Ramos (cell line): ENCODE data around the gene RAP1B.

Experiments
- in situ Hi-C: fragments of 300-500 bp; cut with MboI; formaldehyde crosslinking; loops from one replicate; pipeline ENCODE4 v1.14.3; 2022; ENCODE audit warnings: low sequenced_read_pairs; ENCODE audit not compliant: unreplicated experiment

Gene RAP1B

GRCh38 chr12:68611094-68611805 lies 551 bp downstream of the RAP1B start:
- in situ Hi-C loops, result loop anchor here (25.0 kb wide), 1 partner anchor 624 kb away; the partner anchor contains the start of gene IFNG-AS1

DNA sequence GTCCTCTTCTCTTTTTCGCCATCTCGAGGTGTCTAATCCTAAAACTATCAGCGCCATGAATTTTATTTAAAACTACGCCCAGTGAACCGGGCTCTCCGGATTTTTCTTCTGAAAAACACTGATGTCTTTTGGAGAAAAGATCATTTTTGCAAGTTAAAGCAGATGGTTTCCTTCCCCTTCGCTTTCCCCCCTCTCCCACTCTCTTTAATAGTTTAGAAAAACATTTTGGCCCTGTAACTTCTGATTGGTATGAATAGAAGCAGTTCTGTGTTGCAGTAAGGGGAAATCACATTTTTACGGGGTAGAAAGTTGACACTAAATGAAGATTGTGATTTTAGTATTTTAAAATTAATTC lies 1.1 kb downstream of the RAP1B start:
- in situ Hi-C loops, result loop anchor here (25.0 kb wide), 1 partner anchor 624 kb away; the partner anchor contains the start of gene IFNG-AS1

- in situ Hi-C loops, result loop anchor here (25.0 kb wide), 1 partner anchor 625 kb away; the partner anchor contains the start of gene IFNG-AS1
Measured at GRCh38 chr12:68612202-68612601, 1.5 kb downstream of the RAP1B start.

- in situ Hi-C loops, result loop anchor here (25.0 kb wide), 1 partner anchor 625 kb away; the partner anchor contains the start of gene IFNG-AS1
Measured at GRCh38 chr12:68612697-68613096, 2.0 kb downstream of the RAP1B start.

DNA sequence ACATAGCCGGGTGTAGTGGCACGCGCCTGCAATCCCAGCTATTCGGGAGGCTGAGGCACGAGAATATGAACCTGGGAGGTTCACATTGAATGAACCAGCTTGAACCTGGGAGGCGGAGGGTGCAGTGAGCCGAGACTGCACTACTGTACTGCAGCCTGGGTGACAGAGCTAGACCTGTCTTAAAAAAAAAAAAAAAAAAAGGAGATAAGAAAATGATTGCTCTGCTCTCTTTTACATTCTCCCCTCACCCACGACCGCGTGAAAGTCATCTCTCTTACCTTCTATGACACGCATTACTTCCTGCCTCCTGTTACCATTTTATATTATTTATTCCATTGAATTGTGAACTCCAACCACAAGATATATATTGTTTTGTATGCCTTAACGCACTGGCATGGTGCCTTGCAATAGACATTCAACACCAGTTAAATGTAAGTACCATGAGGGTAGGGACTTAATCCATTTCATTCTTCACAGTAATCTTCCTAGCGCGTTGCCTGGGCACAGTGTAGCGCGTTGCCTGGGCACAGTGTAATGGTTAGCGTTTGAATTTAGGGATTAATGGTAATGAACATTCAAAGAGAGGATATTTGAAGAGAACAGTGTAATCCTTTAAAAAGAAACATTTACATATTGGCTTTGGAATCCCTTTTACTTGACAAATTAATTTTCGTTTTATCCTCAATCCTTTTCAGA lies 2.7 kb downstream of the RAP1B start:
- in situ Hi-C loops, result loop anchor here (25.0 kb wide), 1 partner anchor 626 kb away; the partner anchor contains the start of gene IFNG-AS1

DNA sequence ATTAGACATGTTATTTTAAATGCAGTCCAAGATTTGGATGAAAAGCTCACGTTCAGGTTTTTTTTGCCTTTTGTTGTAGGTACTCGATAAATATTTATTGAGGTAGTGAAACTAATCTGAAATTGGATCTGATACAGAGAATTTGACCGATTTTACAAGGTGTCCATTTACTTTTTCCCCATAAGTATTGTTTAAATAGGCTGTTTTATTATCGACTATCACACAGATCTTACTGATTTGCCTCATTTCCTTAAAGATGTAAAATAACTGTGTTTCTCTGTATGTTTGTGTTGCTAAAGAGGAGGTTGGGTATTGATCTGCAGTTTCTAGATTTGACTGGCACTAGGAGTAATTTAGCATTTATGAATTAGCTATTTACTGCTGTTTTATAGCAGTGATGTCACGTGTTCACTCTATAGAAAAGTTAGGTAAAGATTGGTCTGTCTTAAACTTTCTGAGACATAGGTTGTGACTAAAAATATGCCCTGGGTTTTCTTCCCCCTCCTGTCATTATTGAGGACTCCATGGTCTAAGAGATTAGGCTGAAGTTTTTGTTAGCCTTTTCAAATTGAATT lies 3.5 kb downstream of the RAP1B start:
- in situ Hi-C loops, result loop anchor here (25.0 kb wide), 1 partner anchor 627 kb away; the partner anchor contains the start of gene IFNG-AS1

- in situ Hi-C loops, result loop anchor here (25.0 kb wide), 1 partner anchor 627 kb away; the partner anchor contains the start of gene IFNG-AS1
Measured at GRCh38 chr12:68614769-68615168, 4.1 kb downstream of the RAP1B start.

- in situ Hi-C loops, result loop anchor here (25.0 kb wide), 1 partner anchor 630 kb away; the partner anchor contains the start of gene IFNG-AS1
Measured at GRCh38 chr12:68617160-68617926, 6.6 kb downstream of the RAP1B start.

GRCh38 chr12:68619541-68619940 lies 8.8 kb downstream of the RAP1B start:
- in situ Hi-C loops, result loop anchor here (25.0 kb wide), 1 partner anchor 632 kb away; the partner anchor contains the start of gene IFNG-AS1

DNA sequence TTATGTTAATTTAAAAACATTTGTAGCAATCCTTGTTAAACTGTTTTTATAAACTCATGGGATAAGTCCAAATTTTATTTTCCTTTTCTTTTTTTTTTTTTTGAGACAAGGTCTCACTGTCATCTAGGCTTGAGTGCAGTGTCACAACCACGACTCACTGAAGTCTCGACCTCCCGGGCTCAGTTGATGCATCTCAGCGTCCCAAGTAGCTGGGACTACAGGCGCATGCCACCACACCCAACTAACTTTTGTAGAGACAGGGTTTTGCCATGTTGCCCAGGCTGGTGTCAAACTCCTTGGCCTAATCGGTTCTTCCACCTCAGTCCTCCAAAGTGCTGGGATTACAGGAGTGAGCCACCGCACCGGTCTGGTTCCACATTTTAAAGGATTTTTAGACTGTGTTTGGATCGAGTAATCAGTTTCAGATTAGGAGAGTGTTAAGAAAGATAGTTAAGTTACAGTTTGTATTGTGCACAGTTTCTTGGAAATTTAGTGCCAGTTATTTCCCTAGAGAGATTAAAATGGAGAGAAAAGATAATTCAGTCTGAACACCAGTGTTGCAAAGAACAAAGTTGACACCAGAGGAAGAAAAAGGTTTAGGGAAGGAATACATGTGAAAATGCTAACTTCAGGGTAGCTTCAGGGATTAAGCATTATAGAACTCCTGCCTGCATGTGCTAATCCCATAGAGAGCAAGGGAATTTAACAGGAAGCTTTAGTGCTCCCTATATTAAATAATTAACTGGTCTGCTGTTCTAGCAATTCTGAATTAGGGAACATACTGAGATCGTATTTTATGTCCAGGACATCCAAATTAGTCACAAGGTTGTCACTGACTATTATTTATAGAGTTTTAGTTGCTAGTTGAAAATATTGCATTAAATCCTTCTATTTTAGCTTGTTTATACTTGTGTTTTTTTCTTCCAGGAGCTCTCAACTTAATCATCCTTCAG lies 10.1 kb downstream of the RAP1B start:
- in situ Hi-C loops, result loop anchor here (25.0 kb wide), 1 partner anchor 633 kb away; the partner anchor contains the start of gene IFNG-AS1

DNA sequence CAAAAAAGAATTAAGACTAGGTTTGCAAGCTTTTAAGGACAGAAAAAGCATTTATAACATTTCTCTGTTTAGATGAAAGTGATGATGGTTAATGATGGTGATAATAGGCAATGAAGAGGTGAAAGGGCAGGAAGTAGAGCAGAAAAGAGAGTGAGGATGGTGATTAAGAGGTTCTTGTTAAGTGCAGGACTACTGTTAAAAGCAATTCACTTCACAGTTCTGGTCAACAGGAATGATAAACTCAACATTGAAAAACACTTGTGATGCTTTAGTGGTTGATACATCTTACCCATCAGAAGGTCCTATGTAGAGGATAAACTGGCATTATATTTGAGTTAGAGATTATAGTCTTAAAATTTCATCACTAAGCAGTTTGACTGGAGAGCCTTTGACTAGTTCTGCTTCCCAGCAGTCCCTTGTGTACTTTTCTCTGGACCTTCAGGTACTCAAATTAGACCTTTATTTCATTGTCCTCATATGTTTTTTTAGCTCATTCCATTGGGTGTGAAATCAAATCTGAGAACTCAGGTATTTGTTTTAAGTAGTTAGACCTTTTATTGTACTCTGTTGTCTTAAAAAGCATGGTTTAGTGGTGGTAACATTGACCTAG lies 10.9 kb downstream of the RAP1B start:
- in situ Hi-C loops, result loop anchor here (25.0 kb wide), 1 partner anchor 634 kb away; the partner anchor contains the start of gene IFNG-AS1

DNA sequence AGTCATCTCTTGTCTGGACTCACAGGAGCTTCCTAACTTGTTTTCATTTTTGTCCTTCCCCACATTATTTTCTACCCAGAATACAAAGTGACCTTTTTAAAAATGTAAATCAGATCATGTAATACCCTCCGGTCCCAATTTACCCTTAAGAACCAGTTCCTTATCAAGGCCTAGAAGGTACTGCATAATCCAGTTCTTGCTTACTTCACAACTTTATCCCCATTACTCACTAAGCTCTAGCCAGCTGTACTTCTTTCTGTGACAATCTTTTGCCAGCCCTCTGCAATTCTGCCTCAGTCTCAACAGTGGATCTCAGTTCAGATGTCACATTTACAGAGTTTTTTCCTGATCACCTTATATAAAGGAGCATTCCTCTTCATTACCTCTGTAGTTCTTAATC lies 11.6 kb downstream of the RAP1B start:
- in situ Hi-C loops, result loop anchor here (25.0 kb wide), 1 partner anchor 635 kb away; the partner anchor contains the start of gene IFNG-AS1

DNA sequence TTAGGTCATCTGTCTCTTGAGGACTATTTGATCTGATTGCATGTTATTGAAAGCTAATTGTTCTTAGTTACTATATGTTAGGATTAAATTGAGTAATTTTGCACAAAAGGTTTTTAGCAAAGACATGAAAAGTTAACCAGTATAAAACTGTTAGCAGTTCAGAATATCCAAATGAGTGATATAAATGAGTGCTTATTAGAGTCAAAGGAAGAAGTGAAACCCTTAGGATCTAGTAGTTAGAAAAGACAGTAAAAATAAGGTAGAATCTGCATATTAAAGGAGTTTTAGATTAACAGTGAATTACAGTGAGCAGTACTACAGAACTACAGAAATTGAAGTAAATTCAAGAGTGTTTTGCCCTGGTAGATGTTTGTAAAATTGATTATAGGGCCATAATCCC lies 12.4 kb downstream of the RAP1B start:
- in situ Hi-C loops, result loop anchor here (25.0 kb wide), 1 partner anchor 636 kb away; the partner anchor contains the start of gene IFNG-AS1

DNA sequence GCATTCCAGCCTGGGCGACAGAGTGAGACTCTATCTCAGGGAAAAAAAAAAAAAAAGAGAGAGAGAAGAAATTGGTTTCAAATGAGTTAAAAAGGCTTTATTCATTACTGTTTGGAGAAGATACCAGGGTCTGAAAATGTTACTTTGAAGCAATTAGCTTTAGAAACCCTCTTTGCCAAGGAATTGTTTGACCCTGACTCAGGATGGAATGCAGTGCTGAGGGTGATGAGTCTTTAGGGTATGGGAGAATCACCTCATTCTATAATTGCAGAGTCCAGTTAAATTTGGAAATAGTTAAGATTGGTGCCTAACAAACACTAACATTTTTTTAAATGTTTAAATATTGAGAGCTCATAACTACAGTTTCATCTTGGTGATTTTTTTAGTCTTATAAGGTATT lies 13.3 kb downstream of the RAP1B start:
- in situ Hi-C loops, result loop anchor here (25.0 kb wide), 1 partner anchor 637 kb away; the partner anchor contains the start of gene IFNG-AS1

DNA sequence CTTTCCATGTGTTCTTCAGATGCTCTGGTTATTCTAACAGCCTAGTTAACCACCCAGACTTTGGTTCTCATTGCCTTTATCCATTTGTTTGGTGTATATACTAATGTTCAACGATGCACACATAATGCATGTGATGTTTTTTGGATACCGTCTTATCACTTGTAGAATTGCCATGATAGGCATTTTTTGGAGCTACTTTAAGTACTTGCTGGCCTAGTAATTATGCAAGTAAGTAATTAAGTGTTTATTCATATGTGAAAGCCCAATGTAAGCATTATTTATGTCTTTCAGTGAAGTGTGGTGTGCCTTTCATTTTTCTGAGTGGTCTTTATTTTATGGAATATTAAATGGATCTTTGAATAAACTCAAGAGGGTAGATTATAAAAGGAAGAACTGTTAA lies 14.2 kb downstream of the RAP1B start:
- in situ Hi-C loops, result loop anchor here (25.0 kb wide), 1 partner anchor 638 kb away; the partner anchor contains the start of gene IFNG-AS1

DNA sequence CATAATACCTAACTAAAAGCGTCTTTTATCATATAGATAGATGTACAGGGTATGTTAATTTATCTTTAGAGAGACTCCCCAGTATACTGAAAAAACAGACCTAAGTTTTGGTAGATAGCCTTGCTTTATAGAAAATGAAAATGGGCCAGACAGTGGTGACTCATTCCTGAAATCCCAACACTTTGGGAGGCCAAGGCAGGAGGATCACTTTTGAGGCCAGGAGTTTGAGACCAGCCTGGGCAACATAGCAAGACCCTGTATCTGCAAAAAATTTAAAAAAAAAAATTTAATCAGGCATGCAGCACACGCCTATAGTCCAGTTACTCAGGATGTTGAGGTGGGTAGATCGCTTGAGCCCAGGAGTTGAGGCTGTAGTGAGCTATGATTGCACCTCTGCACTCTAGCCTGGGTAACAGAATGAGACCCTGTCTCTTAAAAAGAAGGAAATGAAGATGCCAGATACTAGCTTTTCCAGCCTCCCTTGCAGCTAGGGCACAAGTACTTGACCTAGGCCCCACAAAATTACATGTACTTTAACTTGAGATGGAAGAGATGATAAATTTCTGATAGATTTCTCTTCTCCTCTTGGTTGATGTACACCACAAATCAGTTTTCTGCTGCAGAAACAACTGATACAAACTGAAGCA lies 17.1 kb downstream of the RAP1B start:
- in situ Hi-C loops, result no loop called here

DNA sequence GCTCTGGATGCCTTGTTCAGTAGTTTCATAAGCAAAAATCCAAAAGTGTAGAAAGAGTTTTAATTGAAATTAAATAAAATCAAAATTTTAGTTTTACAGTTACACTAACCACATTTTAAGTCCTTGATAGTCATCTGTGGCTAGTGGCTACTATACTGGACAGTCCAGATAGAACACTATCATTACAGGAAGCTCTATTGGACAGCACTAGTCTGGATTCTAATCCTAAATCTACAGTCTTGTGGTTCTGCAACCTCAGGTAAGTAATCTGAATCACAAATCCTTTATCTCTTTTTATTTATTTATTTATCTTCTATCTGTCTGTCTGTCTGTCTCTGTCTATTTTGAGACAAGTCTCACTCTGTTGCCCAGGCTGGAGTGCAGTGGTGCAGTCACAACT lies 18.0 kb downstream of the RAP1B start:
- in situ Hi-C loops, result no loop called here
